Tibial nerve (tissue), 3 donors: Measurements from ENCODE around the gene LRTM2.

Experiments
- POLR2A ChIP-seq, 2 donors: fragments of 450-650 bp; IDR thresholded peaks; one replicate each; pipeline ENCODE4 v1.6.1; 2017; ENCODE audit warnings: antibody characterized with exemption in 2 of 2, mild to moderate bottlenecking in 2 of 2, moderate library complexity in 2 of 2
- TF ChIP-seq, protein P1 (sequence below), 5 experiments: fragments of 200-600 bp in 3 of 5; fragments of 450-650 bp in 2 of 5; sonication (generic) in 3 of 5; IDR thresholded peaks; one replicate each; pipeline ENCODE4 v1.5.1; 2016 to 2019; ENCODE audit warnings: antibody characterized with exemption in 5 of 5, mild to moderate bottlenecking in 3 of 5, moderate library complexity in 2 of 5

DNA sequence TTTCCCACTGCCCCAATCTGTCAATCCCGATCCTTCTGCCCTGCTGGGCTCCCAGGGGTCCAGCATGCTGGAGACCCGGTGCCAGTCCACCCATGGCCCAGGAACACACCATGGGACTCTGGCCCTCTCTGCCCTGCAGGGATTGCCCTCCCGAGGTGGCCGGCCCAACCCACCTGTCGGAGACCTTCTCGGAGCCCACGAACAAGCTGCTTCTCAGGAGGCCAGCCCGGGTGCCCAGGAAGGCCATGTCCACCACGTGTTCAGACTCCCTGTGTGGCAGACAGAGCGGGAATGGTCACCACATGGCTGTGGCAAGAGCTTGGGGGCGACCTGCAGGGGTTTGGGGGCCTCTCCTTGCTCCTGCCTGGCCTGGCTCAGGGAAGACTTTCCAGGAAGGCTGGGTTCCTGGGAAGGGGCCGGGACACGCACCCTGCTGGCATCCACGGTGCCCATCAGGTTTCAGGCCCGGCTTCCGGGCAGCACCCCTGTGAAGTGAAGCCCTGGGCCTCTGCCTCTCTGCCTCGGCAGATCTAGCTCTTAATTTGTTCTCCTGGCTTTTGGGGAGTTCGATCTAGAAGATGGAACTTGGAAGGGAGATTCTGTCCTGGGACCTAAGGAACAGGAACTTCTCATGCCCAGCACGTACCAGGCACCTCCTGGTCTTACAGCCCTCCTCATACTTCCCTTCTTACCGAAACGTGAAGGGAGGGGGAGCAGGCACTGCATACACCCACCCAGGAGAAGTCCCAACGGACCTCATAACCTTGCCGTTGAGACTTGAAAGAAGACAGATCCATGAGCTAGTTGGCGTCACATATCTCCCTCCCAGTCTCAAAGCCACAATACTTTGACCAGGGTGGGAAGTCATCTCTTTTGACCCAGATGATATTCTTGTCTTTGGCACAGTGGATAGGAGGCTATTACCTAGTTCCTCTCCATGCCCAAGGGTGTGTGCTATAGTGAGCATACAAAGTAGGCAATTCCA lies 26.3 kb downstream of the LRTM2 start:
- TF ChIP-seq, protein P1, sequence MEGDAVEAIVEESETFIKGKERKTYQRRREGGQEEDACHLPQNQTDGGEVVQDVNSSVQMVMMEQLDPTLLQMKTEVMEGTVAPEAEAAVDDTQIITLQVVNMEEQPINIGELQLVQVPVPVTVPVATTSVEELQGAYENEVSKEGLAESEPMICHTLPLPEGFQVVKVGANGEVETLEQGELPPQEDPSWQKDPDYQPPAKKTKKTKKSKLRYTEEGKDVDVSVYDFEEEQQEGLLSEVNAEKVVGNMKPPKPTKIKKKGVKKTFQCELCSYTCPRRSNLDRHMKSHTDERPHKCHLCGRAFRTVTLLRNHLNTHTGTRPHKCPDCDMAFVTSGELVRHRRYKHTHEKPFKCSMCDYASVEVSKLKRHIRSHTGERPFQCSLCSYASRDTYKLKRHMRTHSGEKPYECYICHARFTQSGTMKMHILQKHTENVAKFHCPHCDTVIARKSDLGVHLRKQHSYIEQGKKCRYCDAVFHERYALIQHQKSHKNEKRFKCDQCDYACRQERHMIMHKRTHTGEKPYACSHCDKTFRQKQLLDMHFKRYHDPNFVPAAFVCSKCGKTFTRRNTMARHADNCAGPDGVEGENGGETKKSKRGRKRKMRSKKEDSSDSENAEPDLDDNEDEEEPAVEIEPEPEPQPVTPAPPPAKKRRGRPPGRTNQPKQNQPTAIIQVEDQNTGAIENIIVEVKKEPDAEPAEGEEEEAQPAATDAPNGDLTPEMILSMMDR (IDR thresholded peaks at IDR 0.05): no peak
- TF ChIP-seq POLR2A (IDR thresholded peaks at IDR 0.05): no peak
